Right ventricle myocardium superior (tissue), 1 donor: ENCODE data around the gene SNX11. TPM values are rescaled to one million over a fixed set of nuclear protein-coding genes. Genes with fewer than 3 reads are reported as not detected.

ENCODE experiments used
- ATAC-seq: fragments of 200-7000 bp; cut with Tn5 transposase; one replicate; pipeline ENCODE4 v1.9.1; 2020; ENCODE audit warnings: mild to moderate bottlenecking; ENCODE audit not compliant: poor library complexity
- DNase-seq: peaks from one replicate; pipeline ENCODE4 v3.0.0-alpha.2; 2020
- intact Hi-C: fragments of 100-400 bp; cut with DNase I; formaldehyde crosslinking; loops from one replicate; pipeline ENCODE4 v1.11.2; 2022
- microRNA-seq: library from miRNA; unstranded; fragments of <30 nt; microRNA quantifications from one replicate; pipeline ENCODE4 v1.2.0, GENCODE V29; 2020
- total RNA-seq: library from RNA; stranded (reverse); fragmentation: NEBNext Ultra II Directional; extraction: Animal tissue kit (Norgen Biotek cat#: 25700); gene quantifications from one replicate; pipeline ENCODE4 v1.2.1, GENCODE V29; 2021
- donor health status: DM: no; HTN: yes; CAD: no; lungs with severe emphysema.

SNX11 gene
- total RNA-seq, 1 donor from 2014 or later: 11.8 TPM

DNA sequence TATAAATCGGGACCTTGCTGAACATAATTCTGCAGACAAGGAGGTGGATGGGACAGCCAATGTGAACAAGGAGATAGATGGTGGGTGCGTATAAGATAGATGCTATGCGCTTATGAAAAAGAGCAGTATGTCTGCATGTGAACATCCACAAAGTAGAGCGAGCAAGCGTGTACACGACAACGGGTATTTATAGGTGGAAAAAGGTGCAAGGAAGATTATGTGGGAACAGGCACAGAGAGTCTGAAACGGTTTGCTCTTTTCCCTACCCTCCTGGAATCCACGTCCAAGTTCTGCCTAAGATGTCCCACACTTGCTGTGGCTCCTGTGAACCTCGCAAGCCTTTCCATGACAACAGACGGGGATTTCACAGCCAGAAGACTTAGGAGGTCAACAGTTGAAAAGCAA lies 43.0 kb downstream of the SNX11 start:
- intact Hi-C loops: no loop called here
- DNase-seq: no peak
- no peak for ATAC-seq

GRCh38 chr17:48151220-48151619 lies 43.7 kb downstream of the SNX11 start:
- DNase-seq (no peak), ATAC-seq (no peak)
- intact Hi-C loops: no loop called here

GRCh38 chr17:48152289-48152688 lies 44.7 kb downstream of the SNX11 start:
- DNase-seq (no peak), ATAC-seq (no peak)
- intact Hi-C loops: no loop called here

DNA sequence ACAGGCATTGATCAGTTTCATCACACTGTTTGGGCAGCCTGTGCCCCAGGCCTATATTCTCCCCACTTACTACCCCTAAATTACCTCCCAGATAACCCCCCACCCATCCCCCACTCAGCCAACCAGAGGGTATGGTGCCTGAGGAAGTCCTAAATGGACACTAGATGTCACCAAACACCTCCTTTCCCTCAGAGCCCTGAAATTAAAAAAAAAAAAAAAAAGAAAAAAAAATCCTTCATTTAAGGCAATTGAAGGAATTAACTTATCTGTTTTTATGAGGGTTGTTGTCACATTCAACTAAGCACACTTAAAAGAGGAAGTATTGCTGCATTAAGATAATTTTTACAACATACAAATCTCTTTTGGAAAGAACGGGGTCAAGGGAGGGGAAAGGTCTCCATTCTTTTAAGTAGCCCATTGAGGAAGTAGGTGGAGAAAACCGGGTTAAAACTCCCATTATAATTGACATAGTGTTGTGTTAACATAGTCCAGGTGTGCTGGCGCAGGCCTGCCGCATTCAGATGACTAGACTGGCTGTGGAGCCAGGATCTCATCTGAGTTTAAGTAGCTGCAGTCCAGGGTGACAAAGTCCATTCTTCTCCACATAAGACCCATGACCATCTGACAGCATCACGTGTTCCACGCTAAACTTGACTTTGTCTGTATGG lies 46.3 kb downstream of the SNX11 start:
- DNase-seq: no peak
- intact Hi-C loops: no loop called here
- no peak for ATAC-seq

GRCh38 chr17:48155889-48156611 lies 48.5 kb downstream of the SNX11 start:
- intact Hi-C loops: no loop called here
- no peak for ATAC-seq
- no peak for DNase-seq

GRCh38 chr17:48159232-48159631 lies 51.7 kb downstream of the SNX11 start:
- ATAC-seq: no peak
- no peak for DNase-seq
- intact Hi-C loops: no loop called here

DNA sequence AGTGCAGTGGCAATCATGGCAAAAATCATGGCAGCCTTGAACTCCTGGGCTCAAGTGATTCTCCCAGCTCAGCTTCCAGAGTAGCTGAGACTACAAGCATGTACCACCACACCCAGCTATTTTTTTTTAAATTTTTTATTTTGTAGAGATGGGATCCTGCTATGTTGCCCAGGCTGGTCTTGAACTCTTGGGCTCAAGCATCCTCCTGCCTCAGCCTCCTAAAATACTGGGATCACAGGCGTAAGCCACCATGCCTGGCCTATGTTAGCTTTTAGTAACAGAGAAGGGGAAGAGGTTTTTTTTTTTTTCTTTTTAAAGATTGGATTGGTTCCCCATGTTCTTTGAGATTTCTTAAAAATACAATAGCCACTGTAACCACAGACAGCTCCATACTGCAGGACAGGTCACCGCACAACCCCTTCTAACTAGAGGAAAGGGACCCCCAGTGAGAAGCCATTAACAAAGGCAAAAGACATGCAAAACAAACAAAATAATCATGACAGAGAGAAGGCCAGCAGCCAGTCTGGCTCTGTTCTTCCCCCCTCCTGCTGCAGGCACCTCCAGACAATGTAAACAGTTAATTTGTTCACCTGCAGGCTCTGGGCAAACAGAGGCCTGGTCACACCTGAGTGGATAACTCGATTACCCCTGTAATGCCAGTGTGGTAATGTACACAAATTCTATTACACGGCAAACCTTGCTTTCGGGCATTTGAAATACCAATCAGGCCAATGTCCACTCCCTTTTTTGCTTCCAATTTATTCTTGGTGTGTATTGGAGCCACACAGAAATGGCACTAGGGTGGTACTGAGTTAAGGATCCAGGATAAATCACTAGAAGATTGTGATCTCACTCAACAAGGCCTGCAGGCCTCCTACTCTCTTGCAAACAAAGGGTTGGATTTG lies 52.9 kb downstream of the SNX11 start:
- intact Hi-C loops: no loop called here
- ATAC-seq (no peak), DNase-seq (no peak)

- no peak for ATAC-seq
- intact Hi-C loops: no loop called here
- DNase-seq: no peak
Measured at GRCh38 chr17:48161127-48161905, 53.8 kb downstream of the SNX11 start.

DNA sequence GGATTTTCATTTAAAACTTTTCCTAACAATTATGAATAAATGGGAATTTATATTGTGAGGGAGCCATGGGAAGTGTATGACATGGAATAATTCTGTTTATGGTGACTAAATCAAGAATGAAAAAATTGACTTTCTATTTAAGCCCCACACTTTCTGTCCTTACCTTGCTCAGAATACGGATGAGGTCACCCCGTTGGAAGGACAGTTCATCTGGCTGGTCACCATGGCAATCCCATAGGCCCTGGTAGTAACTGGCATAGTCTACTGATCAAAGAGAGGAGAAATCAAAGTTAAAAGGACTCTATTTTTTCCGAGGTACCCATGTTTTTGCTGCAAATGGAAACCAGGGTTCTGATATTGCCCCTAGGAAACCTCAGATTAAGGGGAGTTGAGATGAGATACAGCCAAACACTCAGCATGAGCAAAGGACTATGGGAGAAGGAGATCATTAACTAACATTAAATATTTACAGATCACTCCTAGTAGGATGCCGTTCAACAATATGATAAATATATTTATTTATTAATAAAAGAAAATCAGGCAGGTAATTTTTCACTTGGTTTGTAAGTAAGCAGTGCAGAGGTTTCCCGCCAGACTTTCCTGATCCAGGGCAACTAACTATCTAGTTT lies 54.9 kb downstream of the SNX11 start:
- intact Hi-C loops: no loop called here
- ATAC-seq (no peak), DNase-seq (no peak)

DNA sequence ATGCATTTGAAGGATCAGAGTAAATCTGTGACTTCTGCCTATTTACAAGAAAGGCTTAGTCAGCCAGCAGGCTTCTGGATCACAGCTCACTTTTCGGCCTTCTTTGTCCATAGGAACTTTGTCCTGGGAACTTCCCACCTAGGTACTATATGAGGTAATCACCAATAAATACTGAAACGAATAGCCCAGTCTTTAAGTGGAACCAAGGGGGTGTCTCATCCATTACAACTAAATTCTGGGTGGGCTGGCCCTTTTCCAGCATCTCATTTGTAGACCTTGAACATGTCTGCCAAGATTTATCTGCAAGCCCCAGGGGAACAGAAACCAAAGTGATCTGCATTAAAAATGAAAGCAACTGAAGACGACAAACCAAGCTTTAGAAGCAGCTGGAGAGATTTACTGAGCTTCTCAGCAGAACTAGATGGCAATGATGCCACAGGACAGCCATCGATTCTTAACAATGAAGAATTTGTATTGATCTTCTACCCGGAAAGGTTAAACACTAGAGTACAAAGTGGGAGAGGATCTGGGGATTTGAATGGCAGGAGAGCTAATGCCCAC lies 55.5 kb downstream of the SNX11 start:
- DNase-seq (no peak), ATAC-seq (no peak)
- intact Hi-C loops: no loop called here

DNA sequence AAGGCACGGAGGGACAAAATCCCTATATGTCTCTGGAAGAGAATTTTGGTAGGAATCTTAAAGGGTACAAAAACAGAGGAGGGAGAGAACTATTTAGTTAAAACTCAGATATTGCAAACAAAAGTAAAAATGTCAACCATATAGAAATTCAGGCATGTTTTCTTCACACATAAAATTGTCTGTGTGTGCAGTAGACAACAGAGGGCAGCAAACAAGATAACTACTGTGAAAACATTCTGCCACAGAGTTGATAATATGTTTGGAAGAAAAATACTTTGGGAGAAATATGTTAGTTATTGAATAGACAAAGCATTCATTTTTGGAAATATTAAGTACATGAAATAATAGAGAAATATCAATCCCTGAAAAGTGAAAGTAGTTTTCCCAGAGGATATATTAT lies 56.2 kb downstream of the SNX11 start:
- intact Hi-C loops: no loop called here
- ATAC-seq (no peak), DNase-seq (no peak)

- intact Hi-C loops: no loop called here
- DNase-seq (no peak), ATAC-seq (no peak)
Measured at GRCh38 chr17:48169926-48170325, 62.4 kb downstream of the SNX11 start.

Small RNAs within 50 kb of the gene (microRNA-seq; reads per million reads assigned to microRNA genes)
- gene MIR1203: not detected

Other genes with a start within 250 kb of the SNX11 start
- gene SP2, start 211.5 kb upstream of the SNX11 start, total RNA-seq: 12.4 TPM
- gene PNPO, start 166.2 kb upstream of the SNX11 start, total RNA-seq: 28.2 TPM
- not detected for gene PRR15L, start 149.9 kb upstream of the SNX11 start, total RNA-seq
- gene CDK5RAP3, start 136.7 kb upstream of the SNX11 start, total RNA-seq: 50.3 TPM
- 49.2 TPM for gene COPZ2, start 70.0 kb upstream of the SNX11 start, total RNA-seq
- 911 TPM for gene NFE2L1, start 59.4 kb upstream of the SNX11 start, total RNA-seq
- gene CBX1, start 6.3 kb upstream of the SNX11 start, total RNA-seq: 31.7 TPM